AG09309 (cell line): Measurements from ENCODE around the gene GPX4.

ENCODE experiments used
- DNase-seq: peaks from one replicate; pipeline ENCODE4 v3.0.0-alpha.2; 2010; ENCODE audit warnings: low read depth
- H3K4me3 ChIP-seq: 2 replicates; pipeline ENCODE4 v1.5.1; 2011; ENCODE audit warnings: mild to moderate bottlenecking, low read depth, low read length, moderate library complexity; ENCODE audit not compliant: control insufficient read depth
- CTCF ChIP-seq: IDR thresholded peaks from 2 replicates; pipeline ENCODE4 v1.5.1; 2011; ENCODE audit warnings: mild to moderate bottlenecking, low read depth, low read length, inconsistent platforms; ENCODE audit not compliant: insufficient read depth, control insufficient read depth; ENCODE audit errors: missing control alignments

The GPX4 gene

GRCh38 chr19:1058112-1058511 lies 45.7 kb upstream of the GPX4 start:
- TF ChIP-seq CTCF, result no peak
- no peak for DNase-seq
- H3K4me3 ChIP-seq, result no peak overlapping the region

DNA sequence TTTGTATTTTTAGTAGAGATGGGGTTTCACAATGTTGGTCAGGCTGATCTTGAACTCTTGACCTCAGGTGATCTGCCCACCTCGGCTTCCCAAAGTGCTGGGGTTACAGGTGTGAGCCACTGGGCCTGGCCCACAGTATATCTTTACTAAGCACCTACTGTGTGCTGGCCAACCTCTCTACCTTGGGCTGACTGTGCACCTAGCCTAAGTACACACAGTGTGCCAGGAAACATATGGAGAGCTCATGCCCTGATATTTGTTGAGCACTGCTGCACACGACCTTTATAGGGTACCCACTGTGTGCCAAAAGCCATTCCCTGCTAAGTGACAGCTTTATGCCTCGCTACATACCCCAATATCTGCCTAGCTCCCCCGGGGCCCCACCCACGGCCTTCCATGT lies 43.1 kb upstream of the GPX4 start:
- TF ChIP-seq CTCF, result no peak
- no peak overlapping the region for H3K4me3 ChIP-seq
- no peak for DNase-seq

DNA sequence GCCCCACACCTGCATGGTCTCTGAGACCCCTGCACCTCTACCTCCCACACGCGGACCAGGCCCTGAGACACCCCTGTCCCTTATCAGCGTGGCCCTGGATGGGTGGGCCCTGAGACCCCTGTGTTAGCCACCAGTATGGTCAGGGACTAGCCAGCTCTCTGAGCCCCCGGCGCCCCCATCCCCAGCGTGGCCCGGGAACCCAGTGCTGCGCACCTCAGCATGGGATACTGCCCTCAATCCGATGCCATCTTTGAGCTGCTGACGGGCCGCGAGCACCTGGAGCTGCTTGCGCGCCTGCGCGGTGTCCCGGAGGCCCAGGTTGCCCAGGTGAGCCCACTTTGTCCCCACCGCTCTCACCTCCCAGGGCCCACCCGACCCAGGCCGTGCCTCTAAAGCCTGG lies 41.8 kb upstream of the GPX4 start:
- H3K4me3 ChIP-seq, result no peak overlapping the region
- DNase-seq, result no peak
- TF ChIP-seq CTCF, result no peak

DNA sequence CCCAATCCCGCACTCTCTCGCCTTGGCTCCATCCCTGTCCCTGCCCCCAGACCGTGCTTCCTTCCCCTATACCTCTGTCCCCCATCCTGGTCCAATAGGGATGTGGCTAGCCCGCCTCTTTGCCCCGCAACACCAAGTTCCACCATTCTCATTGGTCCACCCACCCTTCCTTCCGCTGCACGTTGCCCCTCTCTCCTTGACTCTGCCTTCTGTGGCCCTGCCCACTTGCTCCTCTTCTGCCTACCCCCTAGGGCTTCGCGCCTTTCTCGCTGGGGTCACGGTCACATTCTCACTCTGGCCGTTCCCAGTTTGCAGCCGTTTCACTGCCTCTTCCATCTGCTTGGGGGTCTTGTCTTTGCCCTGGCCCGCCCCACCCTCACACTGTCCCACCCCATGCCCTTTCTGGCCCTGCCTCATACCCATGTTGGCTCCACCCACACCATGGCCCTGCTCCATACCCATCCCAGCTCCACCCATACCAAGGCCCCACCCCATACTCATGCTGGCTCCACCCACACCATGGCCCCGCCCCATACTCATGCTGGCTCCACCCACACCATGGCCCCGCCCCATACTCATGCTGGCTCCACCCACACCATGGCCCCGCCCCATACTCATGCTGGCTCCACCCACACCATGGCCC lies 41.3 kb upstream of the GPX4 start:
- TF ChIP-seq CTCF, result no peak
- H3K4me3 ChIP-seq, result no peak overlapping the region
- no peak for DNase-seq

- H3K4me3 ChIP-seq, result no peak overlapping the region
- TF ChIP-seq CTCF, result no peak
- DNase-seq, result no peak
Measured at GRCh38 chr19:1063030-1063908, 40.5 kb upstream of the GPX4 start.

- no peak for DNase-seq
Measured at GRCh38 chr19:1063909-1064660, 39.7 kb upstream of the GPX4 start.

More at GRCh38 chr19:1063909-1064660, 39.7 kb upstream of the GPX4 start:
- H3K4me3 ChIP-seq, result no peak overlapping the region
- no peak for TF ChIP-seq CTCF
